Muscle layer of duodenum (tissue), 2 donors: ENCODE measurements around the gene PTPRQ.

Source experiments
- H3K27ac ChIP-seq: one replicate; pipeline ENCODE4 v1.7.0; 2013; ENCODE audit warnings: mild to moderate bottlenecking, low read length
- H3K27me3 ChIP-seq: one replicate; pipeline ENCODE4 v1.7.0; 2013; ENCODE audit warnings: low read depth, mild to moderate bottlenecking, control low read depth, low read length
- H3K36me3 ChIP-seq, 2 donors: one replicate each; pipeline ENCODE4 v1.7.0; 2013; ENCODE audit warnings: low read length in 2 of 2, control low read depth in 1 of 2, mild to moderate bottlenecking in 1 of 2; ENCODE audit not compliant: insufficient read depth in 2 of 2, control insufficient read depth in 1 of 2
- H3K4me1 ChIP-seq, 2 donors: one replicate each; pipeline ENCODE4 v1.7.0; 2013; ENCODE audit warnings: low read length in 2 of 2, mild to moderate bottlenecking in 2 of 2, control low read depth in 1 of 2, moderate library complexity in 1 of 2; ENCODE audit not compliant: insufficient read depth in 2 of 2, control insufficient read depth in 1 of 2
- H3K4me3 ChIP-seq, 2 donors: one replicate each; pipeline ENCODE4 v1.7.0; 2013; ENCODE audit warnings: low read length in 2 of 2, low read depth in 1 of 2, mild to moderate bottlenecking in 1 of 2
- H3K9me3 ChIP-seq, 2 donors: one replicate each; pipeline ENCODE4 v1.7.0; 2013; ENCODE audit warnings: low read length in 2 of 2, control low read depth in 1 of 2, mild to moderate bottlenecking in 1 of 2; ENCODE audit not compliant: control insufficient read depth in 1 of 2
- donor health status: healthy.

Gene PTPRQ

DNA sequence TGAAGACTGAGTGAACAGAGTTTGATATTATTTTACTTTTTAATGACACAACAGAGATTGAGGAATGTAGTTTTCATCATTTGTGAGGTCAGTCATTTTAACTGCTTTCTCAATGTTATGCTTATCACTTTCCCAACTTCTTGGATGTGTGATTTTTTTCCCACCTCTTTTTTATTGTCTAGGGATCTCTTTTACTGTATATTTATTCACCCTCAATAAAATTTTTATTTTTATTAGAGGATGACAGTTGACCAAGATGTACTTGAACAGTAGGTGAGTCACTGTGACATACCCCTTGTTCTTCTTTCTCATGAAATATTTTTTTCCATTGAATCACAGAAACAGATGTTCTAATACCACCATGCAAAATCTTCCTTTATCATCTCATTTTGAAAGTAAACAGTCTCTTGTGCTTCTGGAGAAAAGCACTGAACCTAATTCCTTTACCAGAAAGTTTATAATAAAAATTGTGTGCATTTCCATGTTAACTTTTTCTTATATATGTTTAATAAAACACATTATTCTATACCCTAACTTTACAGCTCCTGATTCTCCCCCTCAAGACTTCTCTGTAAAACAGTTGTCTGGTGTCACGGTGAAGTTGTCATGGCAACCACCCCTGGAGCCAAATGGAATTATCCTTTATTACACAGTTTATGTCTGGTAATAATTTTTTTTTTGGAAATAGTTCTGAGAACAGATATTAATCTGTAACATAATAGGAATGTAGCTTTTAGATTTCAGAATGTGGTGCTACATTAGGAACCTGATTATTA, 65.9 kb downstream of the PTPRQ start:
- no peaks in the 10 kb centered on the region for H3K36me3 ChIP-seq
- H3K27me3 ChIP-seq = peaks cover 3% of the 10 kb centered on the region
- no peaks in the 10 kb centered on the region for H3K9me3 ChIP-seq
- H3K27ac ChIP-seq = no peak overlapping the region
- H3K4me3 ChIP-seq = no peak overlapping the region
- no peaks in the 10 kb centered on the region for H3K4me1 ChIP-seq

DNA sequence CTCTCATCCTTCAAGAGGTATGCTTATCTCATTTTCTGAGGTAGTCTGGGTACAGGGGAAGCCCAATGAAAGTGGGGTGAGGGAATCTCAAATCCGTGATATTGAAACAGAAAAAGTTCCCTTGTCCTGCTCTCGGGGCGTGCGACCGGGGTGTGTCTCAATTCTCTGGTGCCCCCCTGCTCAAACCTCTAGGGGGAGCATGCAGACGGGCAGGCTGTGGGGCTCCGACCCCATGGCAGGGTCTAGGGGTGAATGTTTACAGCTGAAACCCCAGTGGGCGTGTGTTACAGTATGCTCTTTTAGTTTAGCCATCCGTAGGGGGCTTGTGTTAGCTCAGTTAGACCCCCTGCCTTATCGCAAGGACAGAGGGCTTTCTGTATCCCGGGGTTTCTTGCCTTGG, 68.7 kb downstream of the PTPRQ start:
- Histone ChIP-seq H3K4me3 (no peak overlapping the region), H3K27ac (no peak overlapping the region), H3K4me1 (no peaks in the 10 kb centered on the region), H3K36me3 (no peaks in the 10 kb centered on the region), H3K27me3 (peaks cover 3% of the 10 kb centered on the region), H3K9me3 (peaks cover 0 to 3% of the 10 kb centered on the region in 2 donors)

DNA sequence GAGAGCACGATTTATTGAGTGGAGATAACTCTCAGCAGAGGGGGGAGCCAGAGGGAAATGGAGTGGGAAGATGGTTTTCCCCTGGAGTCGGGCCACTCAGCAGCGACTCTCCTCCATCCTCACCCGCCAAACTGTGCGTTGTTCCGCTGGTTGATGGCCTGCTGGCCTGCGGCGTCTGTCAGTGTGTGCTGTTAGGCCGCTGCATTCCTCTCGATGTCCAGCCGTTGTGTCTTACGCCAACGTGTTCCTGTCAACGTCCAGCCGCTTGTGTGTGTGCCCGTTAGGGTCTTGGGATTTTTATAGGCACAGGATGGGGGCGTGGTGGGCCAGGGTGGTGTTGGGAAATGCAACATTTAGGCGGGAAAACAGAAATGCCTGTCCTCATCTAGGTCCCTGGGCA, 69.2 kb downstream of the PTPRQ start:
- Histone ChIP-seq H3K4me1 (no peaks in the 10 kb centered on the region), H3K36me3 (no peaks in the 10 kb centered on the region), H3K9me3 (peaks cover 0 to 3% of the 10 kb centered on the region in 2 donors), H3K27me3 (peaks cover 3% of the 10 kb centered on the region), H3K27ac (no peak overlapping the region), H3K4me3 (no peak overlapping the region)

DNA sequence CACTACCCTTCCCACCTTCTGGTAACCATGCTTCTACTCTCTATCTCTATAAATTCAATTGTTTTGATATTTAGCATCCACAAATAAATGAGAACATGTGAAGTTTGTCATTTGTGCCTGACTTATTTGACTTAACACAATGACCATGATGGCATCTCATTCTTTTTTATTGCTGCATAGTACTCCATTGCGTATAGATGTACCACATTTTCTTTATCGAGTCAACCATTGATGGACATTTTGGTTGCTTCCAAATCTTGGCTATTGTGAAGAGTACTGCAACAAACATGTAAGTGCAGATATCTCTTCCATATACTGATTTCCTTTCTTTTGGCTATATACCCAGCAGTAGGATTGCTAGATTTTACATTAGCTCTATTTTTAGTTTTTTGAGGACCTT, 73.6 kb downstream of the PTPRQ start:
- Histone ChIP-seq H3K27ac (no peak overlapping the region), H3K4me3 (no peak overlapping the region), H3K4me1 (no peaks in the 10 kb centered on the region), H3K36me3 (no peaks in the 10 kb centered on the region), H3K9me3 (peaks cover 0 to 3% of the 10 kb centered on the region in 2 donors), H3K27me3 (peaks cover 3% of the 10 kb centered on the region)

DNA sequence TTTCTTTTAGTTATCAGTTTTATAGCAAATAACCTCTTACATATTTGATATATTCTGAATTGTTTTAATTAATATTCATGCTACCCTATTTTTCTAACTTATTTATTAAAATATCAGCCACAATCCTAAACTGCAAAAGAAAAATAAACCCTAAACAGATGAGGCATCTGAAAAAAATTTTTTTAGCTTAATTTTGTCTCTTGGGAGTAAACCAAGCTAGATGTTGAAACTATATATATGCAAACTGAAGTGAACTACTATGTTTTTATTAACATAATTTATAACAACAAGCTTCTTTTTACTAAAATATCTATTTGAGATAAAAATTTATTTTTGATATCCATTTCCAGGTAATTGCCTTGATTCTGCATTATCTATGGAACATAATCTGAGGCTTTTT, 87.6 kb downstream of the PTPRQ start:
- H3K27ac ChIP-seq = no peak overlapping the region

DNA sequence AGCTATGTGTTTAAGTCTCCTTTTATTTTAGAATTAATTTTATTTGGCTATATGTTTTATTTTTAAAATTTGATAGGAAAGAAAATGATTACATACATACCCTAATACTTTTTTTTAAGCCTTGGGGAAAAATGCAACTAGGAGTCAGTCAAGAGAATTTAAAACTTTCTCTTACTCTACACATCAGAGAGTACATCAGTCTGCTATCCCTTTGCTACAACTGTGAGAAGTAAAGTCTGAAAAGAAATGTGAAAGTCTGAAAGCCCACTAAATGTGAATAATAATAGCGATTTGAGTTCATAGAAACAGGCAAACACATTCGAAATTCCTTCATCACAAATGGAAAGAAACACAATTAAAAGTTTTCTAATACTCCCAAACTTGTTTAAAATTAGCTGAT, 95.0 kb downstream of the PTPRQ start:
- H3K4me3 ChIP-seq = no peak overlapping the region
- H3K27ac ChIP-seq = no peak overlapping the region
- no peaks in the 10 kb centered on the region for H3K4me1 ChIP-seq
- no peaks in the 10 kb centered on the region for H3K36me3 ChIP-seq
- H3K27me3 ChIP-seq = no peaks in the 10 kb centered on the region
- no peaks in the 10 kb centered on the region for H3K9me3 ChIP-seq

More for the DNA sequence above, 87.6 kb downstream of the PTPRQ start:
- Histone ChIP-seq H3K4me3 (no peak overlapping the region), H3K9me3 (no peaks in the 10 kb centered on the region), H3K36me3 (no peaks in the 10 kb centered on the region), H3K4me1 (no peaks in the 10 kb centered on the region), H3K27me3 (no peaks in the 10 kb centered on the region)

DNA sequence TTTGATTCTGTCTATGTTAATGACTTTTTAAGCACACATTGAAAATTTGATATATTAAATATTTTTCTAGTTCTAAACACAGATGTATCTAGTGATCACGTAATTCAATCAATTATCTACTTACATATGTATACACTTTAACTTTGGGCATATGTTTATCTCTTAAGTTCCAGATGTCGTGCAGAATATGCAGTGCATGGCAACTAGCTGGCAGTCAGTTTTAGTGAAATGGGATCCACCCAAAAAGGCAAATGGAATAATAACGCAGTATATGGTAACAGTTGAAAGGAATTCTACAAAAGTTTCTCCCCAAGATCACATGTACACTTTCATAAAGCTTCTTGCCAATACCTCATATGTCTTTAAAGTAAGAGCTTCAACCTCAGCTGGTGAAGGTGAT, 105.3 kb downstream of the PTPRQ start:
- H3K36me3 ChIP-seq = no peaks in the 10 kb centered on the region
- H3K4me3 ChIP-seq = no peak overlapping the region
- H3K4me1 ChIP-seq = no peaks in the 10 kb centered on the region
- H3K27me3 ChIP-seq = no peaks in the 10 kb centered on the region
- no peaks in the 10 kb centered on the region for H3K9me3 ChIP-seq
- H3K27ac ChIP-seq = no peak overlapping the region

DNA sequence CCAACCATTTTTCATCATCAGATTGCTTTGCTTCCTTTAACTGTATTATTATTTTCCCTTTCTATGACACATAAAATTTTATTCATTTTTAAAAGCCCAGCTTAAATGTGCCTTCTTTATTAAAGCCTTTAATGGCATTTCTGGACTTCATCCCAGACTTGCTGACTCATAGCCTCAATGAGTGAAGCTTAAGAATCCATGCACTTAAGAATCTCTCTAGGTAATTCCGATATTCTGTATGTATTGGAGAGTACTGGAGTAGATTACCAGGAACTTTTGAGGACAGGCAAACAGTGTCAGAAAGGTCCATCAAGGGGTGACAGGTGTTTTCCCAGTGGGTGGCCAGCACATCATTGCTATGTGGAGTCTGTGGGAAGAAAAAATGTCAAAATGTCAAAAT, 107.9 kb downstream of the PTPRQ start:
- no peaks in the 10 kb centered on the region for H3K27me3 ChIP-seq
- no peaks in the 10 kb centered on the region for H3K36me3 ChIP-seq
- H3K27ac ChIP-seq = no peak overlapping the region
- H3K4me1 ChIP-seq = no peaks in the 10 kb centered on the region
- no peaks in the 10 kb centered on the region for H3K9me3 ChIP-seq
- no peak overlapping the region for H3K4me3 ChIP-seq

DNA sequence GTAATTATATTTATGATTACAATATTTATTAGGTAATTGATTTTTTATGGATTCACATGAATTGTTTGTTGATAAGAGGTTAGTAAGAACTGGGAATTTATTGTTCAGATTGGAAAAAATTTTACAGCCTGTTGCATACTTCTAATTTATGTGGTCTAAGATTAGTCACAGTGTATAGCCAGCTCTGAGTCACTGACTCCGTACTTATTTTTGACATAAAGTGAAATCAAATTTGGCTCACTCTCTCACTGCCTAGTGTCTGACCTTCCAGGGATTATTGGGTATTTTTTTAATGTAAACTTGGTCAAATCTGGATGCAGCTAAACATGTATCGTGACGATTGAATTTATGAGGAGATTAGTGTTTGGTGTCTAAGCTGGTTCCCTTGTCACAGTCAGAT, 109.3 kb downstream of the PTPRQ start:
- no peak overlapping the region for H3K4me3 ChIP-seq
- H3K27me3 ChIP-seq = no peaks in the 10 kb centered on the region
- no peaks in the 10 kb centered on the region for H3K36me3 ChIP-seq
- no peaks in the 10 kb centered on the region for H3K9me3 ChIP-seq
- H3K4me1 ChIP-seq = no peaks in the 10 kb centered on the region
- no peak overlapping the region for H3K27ac ChIP-seq

DNA sequence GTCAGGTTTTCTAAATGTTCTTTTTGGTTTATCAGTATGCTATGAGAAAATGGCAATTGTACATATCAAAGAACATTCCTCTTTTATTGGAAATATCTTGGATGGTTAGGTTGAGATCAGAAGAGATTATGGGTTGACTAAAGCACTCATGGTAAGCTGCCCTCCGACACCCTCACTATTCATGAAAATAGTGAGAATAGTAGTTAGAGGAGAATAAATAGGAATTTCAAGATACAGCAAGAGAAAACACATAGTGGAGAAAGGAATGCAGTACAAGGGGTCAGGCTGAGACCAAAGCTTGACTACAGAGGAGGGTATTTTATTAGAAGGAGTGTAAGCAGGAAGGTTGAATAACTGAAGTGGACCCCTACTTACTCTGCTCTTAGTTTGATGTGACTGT, 112.5 kb downstream of the PTPRQ start:
- H3K27ac ChIP-seq = no peak overlapping the region
- H3K27me3 ChIP-seq = no peaks in the 10 kb centered on the region
- H3K36me3 ChIP-seq = no peaks in the 10 kb centered on the region
- no peaks in the 10 kb centered on the region for H3K9me3 ChIP-seq
- H3K4me3 ChIP-seq = no peak overlapping the region
- H3K4me1 ChIP-seq = no peaks in the 10 kb centered on the region

DNA sequence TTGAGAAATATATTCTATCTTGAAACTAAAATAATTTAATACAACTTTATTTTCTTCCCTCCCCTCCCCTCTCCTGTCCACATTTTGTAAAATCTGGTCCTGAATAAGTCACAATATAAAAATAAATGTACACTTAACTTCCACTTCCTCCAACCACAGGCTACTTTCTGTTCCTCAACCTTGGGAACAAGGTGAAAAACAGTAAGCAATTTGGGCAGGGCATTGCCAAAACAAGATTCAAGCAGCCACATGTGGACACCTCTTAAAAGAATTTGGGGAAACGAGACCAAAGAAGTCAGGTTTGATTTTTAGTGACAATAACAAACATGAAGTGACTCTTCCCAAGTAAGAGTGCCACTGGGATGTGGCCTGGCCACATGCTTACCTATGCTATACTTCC, 115.7 kb downstream of the PTPRQ start:
- Histone ChIP-seq H3K27me3 (no peaks in the 10 kb centered on the region), H3K36me3 (no peaks in the 10 kb centered on the region), H3K27ac (no peak overlapping the region)

DNA sequence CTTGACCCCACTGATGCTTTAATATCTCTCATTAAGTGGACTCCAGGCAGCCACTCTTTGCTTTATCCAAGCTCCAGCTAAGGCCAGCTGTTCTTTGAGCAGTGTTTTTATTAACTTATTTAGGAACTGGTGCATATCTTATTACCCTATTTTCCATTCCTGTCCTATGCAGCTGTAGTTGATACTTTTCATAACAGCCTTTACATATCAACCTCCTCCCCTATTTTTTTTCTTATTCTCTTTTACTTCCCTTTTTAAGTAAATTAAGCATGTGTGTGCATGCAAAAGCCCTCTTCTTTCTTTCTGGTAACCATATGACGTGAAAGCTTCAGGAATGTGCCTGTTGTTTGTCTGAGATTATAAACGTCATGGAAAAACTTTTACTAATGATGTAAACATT, 121.2 kb downstream of the PTPRQ start:
- no peaks in the 10 kb centered on the region for H3K9me3 ChIP-seq
- no peaks in the 10 kb centered on the region for H3K27me3 ChIP-seq
- H3K27ac ChIP-seq = no peak overlapping the region
- H3K4me1 ChIP-seq = no peaks in the 10 kb centered on the region
- no peak overlapping the region for H3K4me3 ChIP-seq
- no peaks in the 10 kb centered on the region for H3K36me3 ChIP-seq

More for the DNA sequence above, 115.7 kb downstream of the PTPRQ start:
- Histone ChIP-seq H3K9me3 (no peaks in the 10 kb centered on the region), H3K4me3 (no peak overlapping the region), H3K4me1 (no peaks in the 10 kb centered on the region)
